SK-N-MC (cell line): ENCODE measurements around the gene TMEM117.

Experiments
- EZH2 ChIP-seq: fragments of 200-600 bp; sonication (generic); IDR thresholded peaks from one replicate; pipeline ENCODE4 v1.6.1; 2017; ENCODE audit warnings: antibody characterized with exemption
- FOXP2 ChIP-seq: optimal IDR thresholded peaks from 2 replicates; pipeline ENCODE3; 2011; ENCODE audit warnings: mild to moderate bottlenecking, moderate library complexity; ENCODE audit not compliant: insufficient read depth; ENCODE audit errors: extremely low read length, control extremely low read depth
- POLR2AphosphoS5 ChIP-seq: IDR thresholded peaks from 2 replicates; pipeline ENCODE4 v1.6.1; 2012; ENCODE audit warnings: mild to moderate bottlenecking, low read depth, low read length, borderline replicate concordance

DNA sequence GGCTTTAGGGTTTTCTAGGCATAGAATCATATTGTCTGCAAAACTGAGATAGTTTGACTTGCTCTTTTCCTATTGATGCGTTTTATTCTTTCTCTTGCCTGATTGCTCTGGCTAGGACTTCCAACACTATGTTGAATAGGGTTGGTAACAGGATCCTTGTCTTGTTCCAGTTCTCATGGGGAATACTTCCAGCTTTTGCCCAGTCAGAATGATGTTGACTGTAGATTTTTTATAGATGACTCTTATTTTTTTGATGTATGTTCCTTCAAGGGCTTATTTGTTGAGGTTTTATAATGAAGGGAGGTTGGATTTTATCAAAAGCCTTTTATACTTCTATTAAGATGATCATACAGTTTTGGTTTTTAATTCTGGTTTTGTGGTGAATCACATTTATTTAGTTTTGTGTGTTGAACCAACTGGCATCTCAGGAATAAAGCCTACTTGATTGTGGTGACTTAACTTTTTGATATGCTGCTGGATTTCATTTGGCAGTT is 478.2 kb downstream of the TMEM117 start:
- TF ChIP-seq EZH2 = no peak
- no peak for TF ChIP-seq POLR2AphosphoS5
- no peak for TF ChIP-seq FOXP2
